Measurements from ENCODE around the gene TMEM205. TPM values are rescaled to one million over a fixed set of nuclear protein-coding genes. Genes with fewer than 3 reads are reported as not detected.
A peak's percentile ranks its signal among the peaks of the same experiment; 100 is the strongest.
"Not testable (repeated sequence)": the region's sequence is repeated elsewhere in the genome, so short reads cannot be mapped to it uniquely, and the experiment has no call there.

The TMEM205 gene
- total and polyA plus RNA-seq, 2 of the 8 experiments (the other 6 are each of a cell fraction or from before 2014, with no cell fraction given) = 73.5 to 423 TPM

DNA sequence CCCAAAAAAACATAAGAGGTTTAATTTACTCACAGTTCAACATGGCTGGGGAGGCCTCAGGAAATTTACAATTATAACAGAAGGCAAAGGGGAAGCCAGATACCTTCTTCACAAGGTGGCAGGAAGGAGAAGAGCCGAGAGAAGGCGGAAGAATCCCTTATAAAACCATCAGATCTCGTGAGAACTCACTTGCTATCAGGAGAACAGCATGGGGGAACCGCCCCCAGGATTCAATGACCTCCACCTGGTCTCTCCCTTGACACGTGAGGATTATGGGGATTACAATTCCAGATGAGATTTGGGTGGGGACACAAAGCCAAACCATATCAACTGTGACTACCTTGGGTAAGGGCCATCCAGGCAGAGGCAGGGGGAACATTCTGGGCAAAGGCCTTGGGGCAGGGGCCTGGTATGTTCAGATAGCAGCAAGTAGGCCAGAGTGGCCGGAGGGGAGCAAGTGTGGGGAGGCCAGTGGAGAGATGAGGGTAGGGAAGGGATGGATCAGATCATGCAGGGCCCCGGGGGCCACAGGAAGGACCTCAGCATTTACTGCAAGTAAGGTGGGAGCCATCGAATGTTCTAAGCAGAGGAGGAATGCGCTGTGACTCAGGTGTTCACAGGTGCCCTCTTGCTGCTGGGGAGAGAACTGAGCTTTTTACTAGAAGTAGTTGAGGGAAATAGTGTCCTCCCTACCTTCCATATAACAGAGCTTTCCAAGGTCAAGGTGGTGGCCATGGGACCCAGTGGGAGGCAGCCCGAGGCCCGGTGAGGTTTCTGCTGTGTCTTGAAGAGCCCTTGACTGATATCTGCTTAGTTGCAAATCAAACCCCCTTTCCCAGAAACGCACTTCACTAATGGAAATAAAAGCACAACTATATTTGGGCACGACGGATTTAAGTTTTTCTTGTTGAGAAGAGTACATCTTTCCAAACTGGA is 24.6 kb downstream of the TMEM205 start (continued):
- TF ChIP-seq SUZ12 (IDR thresholded peaks at IDR 0.05; ENCODE audit: low read length) (no peak), NRF1 (IDR thresholded peaks at IDR 0.05; ENCODE audit: low read depth, low read length) (no peak), KDM1A (IDR thresholded peaks at IDR 0.05; ENCODE audit: borderline replicate concordance, low read length) (peak; percentile 98), TAF7 (optimal IDR thresholded peaks at IDR 0.05; ENCODE audit: borderline replicate concordance, low read depth, low read length) (no peak), RAD21 (IDR thresholded peaks at IDR 0.05 in 1 of 2, conservative IDR thresholded peaks at IDR 0.05 in 1 of 2; ENCODE audit: low read depth in 2 of 2, low read length in 2 of 2) (peak in 1 of 2 experiments; percentile 37; a peak in 1 of 4 replicates), RFX5 (IDR thresholded peaks at IDR 0.05; ENCODE audit: borderline replicate concordance, low read depth, low read length) (no peak)

DNA sequence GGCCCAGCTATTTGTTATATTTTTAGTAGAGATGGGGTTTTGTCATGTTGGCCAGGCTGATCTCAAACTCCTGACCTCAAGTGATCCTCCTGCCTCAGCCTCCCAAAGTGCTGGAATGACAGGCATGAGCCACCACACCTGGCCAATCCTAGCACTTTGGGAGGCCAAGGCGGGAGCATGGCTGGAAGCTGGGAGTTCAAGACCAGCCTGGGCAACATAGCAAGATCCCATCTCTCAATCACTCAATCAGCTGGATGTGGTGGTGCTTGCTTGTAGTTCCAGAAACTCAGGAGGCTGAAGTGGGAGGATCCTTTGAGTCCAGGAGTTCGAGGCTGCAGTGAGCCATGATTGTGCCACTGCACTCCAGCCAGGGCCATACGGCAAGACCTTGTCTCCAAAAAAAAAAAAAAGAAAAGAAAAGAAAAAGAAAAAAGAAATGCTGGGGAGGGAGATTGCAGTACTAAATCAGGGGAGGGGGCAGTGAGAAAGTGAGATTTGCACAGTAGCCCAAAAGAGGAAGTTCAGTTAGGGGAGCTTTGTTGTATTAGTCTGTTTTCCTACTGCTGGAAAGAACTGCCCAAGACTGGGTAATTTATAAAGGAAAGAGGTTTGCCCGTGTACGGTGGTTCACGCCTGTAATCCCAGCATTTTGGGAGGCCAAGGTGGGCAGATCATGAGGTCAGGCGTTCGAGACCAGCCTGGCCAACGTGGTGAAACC is 25.6 kb downstream of the TMEM205 start:
- not testable (repeated sequence) for H3K56ac ChIP-seq (replicated peaks; ENCODE audit: insufficient read length, low read depth, low read length); H3K4ac ChIP-seq (replicated peaks; ENCODE audit: insufficient read length, low read depth, low read length); H2BK5ac ChIP-seq (ENCODE audit: low read depth, low read length); H3K18ac ChIP-seq (ENCODE audit: extremely low read depth, low read length); H3K36me3 ChIP-seq (ENCODE audit: control insufficient read depth in 2 of 4, insufficient read depth in 4 of 4, low read length in 3 of 4); H3K4me2 ChIP-seq (ENCODE audit: insufficient read depth in 1 of 2, low read depth in 2 of 2, low read length in 2 of 2); H3K23me2 ChIP-seq (ENCODE audit: low read depth, low read length); H4K8ac ChIP-seq (ENCODE audit: extremely low read depth, insufficient read depth, low read length); H3K79me2 ChIP-seq (ENCODE audit: control insufficient read depth in 1 of 2, insufficient read depth in 2 of 2, low read length in 2 of 2); H3K9ac ChIP-seq (replicated peaks in 1 of 4; ENCODE audit: extremely low read depth in 1 of 4, low read depth in 3 of 4, low read length in 3 of 4); DNase-seq (ENCODE audit: low read depth in 1 of 2, low spot score in 2 of 2); H3K9me3 ChIP-seq (ENCODE audit: insufficient read depth in 2 of 2, low read depth in 1 of 2, low read length in 1 of 2); H2BK12ac ChIP-seq (ENCODE audit: low read depth, low read length); H3K23ac ChIP-seq (ENCODE audit: insufficient read length); H3K27me3 ChIP-seq (replicated peaks in 1 of 4; ENCODE audit: control insufficient read depth in 3 of 4, extremely low read depth in 1 of 4, insufficient read depth in 3 of 4, low read length in 3 of 4); H2BK20ac ChIP-seq (ENCODE audit: low read length); H3K14ac ChIP-seq (ENCODE audit: insufficient read length); H4K91ac ChIP-seq (replicated peaks; ENCODE audit: insufficient read length, low read length); H2BK120ac ChIP-seq (replicated peaks; ENCODE audit: low read depth, low read length); H3K79me1 ChIP-seq (ENCODE audit: low read depth, low read length); H2AK5ac ChIP-seq (ENCODE audit: low read depth, low read length); H4K20me1 ChIP-seq (replicated peaks in 1 of 2; ENCODE audit: control insufficient read depth in 1 of 2, insufficient read depth in 2 of 2, low read length in 2 of 2); H4K5ac ChIP-seq (ENCODE audit: insufficient read length, low read depth, low read length); H3K4me1 ChIP-seq (replicated peaks in 1 of 4; ENCODE audit: control insufficient read depth in 3 of 4, insufficient read depth in 4 of 4, low read length in 3 of 4); FAIRE-seq; H2BK15ac ChIP-seq (ENCODE audit: low read length); H3K27ac ChIP-seq (ENCODE audit: low read depth, low read length); H2AFZ ChIP-seq (ENCODE audit: low read length); H3K4me3 ChIP-seq (ENCODE audit: extremely low read depth in 1 of 4, insufficient read depth in 2 of 4, low read depth in 3 of 4, low read length in 4 of 4)
- 85% methylated on average over 9 of the region's 9 CpGs; no CpG with 5 or more reads in 1 of the 2 experiments for WGBS, 2 experiments (ENCODE audit: extremely low coverage in 1 of 2, insufficient coverage in 1 of 2, insufficient read length in 1 of 2, insufficient replicate concordance in 2 of 2, low coverage in 1 of 2, low lambda C conversion rate in 2 of 2, missing lambda C conversion rate in 1 of 2)
- CTCF ChIA-PET (ENCODE audit: partially characterized antibody) = interaction anchor here (0.7 to 2.3 kb wide), 5 partner anchors 9 to 425 kb away, joined by 3 to 7 read pairs (median 4); partner anchors contain the start of gene TSPAN16
- POLR2A ChIA-PET (ENCODE audit: partially characterized antibody) = interaction anchor here (1.0 kb wide), 1 partner anchor 175 kb away, joined by 3 read pairs; no protein-coding TSS in a partner anchor
